Mucosa of stomach (tissue), 1 donor: ENCODE measurements around the gene FCGBP.
"Not testable (repeated sequence)": the region's sequence is repeated elsewhere in the genome, so short reads cannot be mapped to it uniquely, and the experiment has no call there.

Experiments used
- H3K27me3 ChIP-seq: one replicate; pipeline ENCODE4 v1.7.0; 2013; ENCODE audit warnings: mild to moderate bottlenecking, low read length; ENCODE audit not compliant: control insufficient read depth, insufficient read depth
- H3K36me3 ChIP-seq: one replicate; pipeline ENCODE4 v1.7.0; 2013; ENCODE audit warnings: low read length; ENCODE audit not compliant: control insufficient read depth, insufficient read depth
- H3K4me1 ChIP-seq: one replicate; pipeline ENCODE4 v1.7.0; 2013; ENCODE audit warnings: mild to moderate bottlenecking, low read length; ENCODE audit not compliant: control insufficient read depth, insufficient read depth
- H3K4me3 ChIP-seq: one replicate; pipeline ENCODE4 v1.7.0; 2013; ENCODE audit warnings: low read length
- H3K9ac ChIP-seq: one replicate; pipeline ENCODE4 v1.7.0; 2013; ENCODE audit warnings: mild to moderate bottlenecking, low read length, moderate library complexity
- H3K9me3 ChIP-seq: one replicate; pipeline ENCODE4 v1.7.0; 2013; ENCODE audit warnings: mild to moderate bottlenecking, low read length, moderate library complexity; ENCODE audit not compliant: control insufficient read depth
- donor health status: Pancreatic carcinoma.

The FCGBP gene

GRCh38 chr19:39893366-39894235, 40.8 kb downstream of the FCGBP start:
- H3K36me3 ChIP-seq, H3K27me3 ChIP-seq, H3K9ac ChIP-seq, H3K4me1 ChIP-seq, H3K9me3 ChIP-seq, H3K4me3 ChIP-seq: not testable (repeated sequence)

DNA sequence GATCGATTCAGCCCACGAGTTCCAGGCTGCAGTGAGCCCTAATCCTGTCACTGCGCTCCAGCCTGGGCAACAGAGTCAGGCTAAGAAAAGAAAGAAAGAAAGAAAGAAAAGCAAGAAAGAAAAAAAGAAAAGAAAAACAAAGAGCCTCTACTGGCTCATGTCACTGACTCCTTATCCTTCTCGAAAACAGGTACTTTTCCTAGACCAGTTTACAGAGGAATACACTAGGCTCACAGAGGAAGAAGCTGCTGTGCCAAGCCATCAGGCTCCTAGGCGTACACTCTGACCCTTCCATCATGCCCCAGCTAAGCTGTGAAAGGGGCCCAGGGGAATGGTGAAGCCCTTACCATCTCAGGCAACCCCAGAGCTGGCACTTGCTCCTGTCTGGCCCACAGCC, 41.9 kb downstream of the FCGBP start:
- H3K4me3 ChIP-seq = not testable (repeated sequence)

DNA sequence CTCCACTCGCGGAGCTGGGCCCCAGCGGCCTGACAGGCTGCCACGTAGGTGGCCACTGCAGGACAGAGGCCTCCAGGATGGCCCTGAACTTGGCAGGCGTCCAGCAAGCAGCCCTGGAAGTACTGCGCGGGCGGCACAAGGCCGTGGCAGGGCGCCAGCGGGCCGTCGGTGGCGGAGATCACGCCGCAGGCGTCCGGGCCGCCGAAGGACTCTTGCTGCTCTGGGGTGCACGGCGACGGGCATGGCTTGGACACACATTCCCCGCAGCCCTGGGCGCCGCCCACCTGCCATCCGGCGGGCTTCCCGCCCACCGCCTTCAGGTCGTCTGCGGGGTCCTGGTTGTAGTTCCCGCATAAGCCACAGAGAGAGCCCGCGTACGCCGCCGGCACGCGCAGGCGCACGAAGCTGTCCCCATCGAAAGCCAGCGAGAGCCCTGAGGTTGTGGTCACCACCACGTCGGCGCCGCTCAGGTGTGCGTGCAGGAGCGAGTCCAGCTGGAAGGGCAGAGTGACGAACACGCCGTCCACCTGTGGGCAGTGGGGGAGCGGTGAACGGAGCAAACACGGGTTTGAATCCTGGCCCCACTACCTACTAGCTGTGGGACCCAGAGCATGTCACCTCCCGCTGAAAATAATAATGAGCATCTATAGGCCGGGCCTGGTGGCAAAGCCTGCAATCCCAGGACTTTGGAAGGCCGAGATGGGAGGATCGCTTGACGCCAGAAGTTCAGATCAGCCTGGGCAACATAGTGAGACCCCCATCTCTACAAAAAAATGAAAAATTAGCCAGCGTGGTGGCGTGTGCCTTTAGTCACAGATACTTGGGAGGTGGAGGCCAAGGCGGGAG, 42.6 kb downstream of the FCGBP start:
- H3K9me3 ChIP-seq, H3K4me1 ChIP-seq, H3K4me3 ChIP-seq, H3K27me3 ChIP-seq, H3K36me3 ChIP-seq, H3K9ac ChIP-seq: not testable (repeated sequence)

More for the DNA sequence above, 41.9 kb downstream of the FCGBP start:
- not testable (repeated sequence) for H3K36me3 ChIP-seq, H3K27me3 ChIP-seq, H3K9me3 ChIP-seq, H3K4me1 ChIP-seq, H3K9ac ChIP-seq

DNA sequence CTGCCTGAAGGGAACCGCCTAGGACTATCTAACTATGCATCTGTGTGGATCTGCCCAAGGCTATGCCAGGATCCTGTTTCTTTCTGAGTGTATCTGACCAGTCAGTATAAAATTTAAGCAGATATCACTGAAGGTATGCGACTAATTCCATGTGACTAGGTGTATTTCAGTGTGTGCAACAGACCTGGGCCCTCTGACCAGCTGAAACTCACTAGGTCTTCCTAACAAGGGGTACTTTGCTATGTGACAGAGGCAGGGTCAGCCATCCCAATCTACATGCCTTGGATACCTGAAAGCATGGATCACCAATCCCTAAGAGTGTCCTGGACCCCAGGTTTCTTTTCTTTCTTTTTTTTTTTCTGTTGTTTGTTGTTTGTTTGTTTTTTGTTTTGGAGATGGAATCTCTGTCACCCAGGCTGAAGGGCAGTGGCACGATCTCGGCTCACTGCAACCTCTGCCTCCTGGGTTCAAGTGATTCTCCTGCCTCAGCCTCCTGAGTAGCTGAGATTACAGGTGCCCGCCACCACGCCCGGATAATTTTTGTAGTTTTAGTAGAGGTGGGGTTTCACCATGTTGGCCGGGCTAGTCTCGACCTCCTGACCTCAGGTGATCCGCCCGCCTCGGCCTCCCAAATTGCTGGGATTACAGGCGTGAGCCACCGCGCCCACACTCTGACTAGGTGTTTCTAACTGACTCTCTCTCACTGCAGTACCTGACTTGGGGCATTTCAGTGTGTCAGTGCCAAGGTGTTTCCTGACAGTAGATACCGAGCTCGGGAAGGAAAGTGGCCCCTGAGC, 43.5 kb downstream of the FCGBP start:
- Histone ChIP-seq H3K36me3 (peaks cover 4% of the 10 kb centered on the region), H3K9me3 (no peaks in the 10 kb centered on the region), H3K4me1 (no peaks in the 10 kb centered on the region), H3K4me3 (no peak overlapping the region), H3K27me3 (peaks cover 4% of the 10 kb centered on the region), H3K9ac (no peak overlapping the region)

GRCh38 chr19:39889872-39890754, 44.3 kb downstream of the FCGBP start:
- H3K4me1 ChIP-seq, H3K27me3 ChIP-seq, H3K4me3 ChIP-seq, H3K9ac ChIP-seq, H3K36me3 ChIP-seq, H3K9me3 ChIP-seq: not testable (repeated sequence)

DNA sequence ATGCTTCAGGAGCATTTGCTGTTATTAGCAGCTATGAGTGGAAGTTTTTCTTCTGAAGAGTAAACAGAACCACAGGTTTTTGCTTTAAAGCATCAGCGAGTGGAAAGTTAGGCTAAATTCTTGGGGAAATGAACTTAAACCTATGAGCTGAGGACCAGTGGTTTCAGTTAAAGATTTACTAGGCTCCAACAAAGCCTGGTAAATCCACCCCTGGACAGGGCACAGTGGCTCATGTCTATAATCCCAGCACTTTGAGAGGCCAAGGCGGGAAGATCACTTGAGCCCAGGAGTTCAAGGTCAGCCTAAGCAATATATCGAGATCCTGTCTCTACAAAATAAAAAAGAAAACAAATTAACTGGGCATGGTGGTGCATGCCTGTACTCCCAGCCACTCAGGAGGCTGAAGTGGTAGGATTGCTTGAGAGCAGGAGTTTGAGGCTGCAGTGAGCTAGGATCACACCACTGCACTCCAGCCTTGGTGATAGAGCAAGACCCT, 46.9 kb downstream of the FCGBP start:
- H3K36me3 ChIP-seq, H3K4me3 ChIP-seq, H3K9me3 ChIP-seq, H3K4me1 ChIP-seq, H3K27me3 ChIP-seq, H3K9ac ChIP-seq: not testable (repeated sequence)

DNA sequence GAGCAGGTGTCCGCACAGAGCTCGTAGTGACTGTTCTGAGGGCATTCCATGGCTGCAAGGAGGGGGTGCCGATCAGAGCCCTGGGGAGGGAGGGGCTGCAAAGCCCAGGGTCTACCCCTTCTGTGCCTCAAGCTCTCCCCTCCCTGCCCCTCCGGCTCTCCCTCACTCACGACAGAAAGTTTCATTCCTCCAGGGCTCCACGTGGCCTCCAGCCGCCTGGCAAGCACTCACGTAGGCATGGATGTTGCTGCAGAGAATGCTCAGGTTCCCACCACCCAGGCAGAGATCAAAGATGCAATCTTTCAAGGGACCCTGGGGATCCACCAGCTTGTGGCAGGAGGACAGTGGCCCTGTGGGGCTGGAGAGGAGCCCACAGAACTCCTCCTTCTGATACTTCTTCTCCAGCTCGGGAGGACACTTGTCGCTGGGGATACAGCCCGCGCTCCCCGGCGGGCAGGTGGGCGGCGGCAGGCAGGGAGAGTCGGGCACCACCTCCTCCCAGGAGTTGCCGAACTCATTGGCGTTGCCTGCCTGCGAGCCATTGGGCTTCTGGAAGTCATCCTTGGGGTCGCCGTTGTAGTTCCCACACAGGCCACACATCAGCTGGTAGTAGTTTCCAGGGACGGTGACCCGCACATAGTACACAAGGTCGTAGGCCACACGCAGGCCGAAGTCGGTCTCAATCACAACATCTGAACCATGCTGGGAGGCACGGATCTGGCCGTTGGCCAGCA, 48.4 kb downstream of the FCGBP start:
- H3K4me3 ChIP-seq, H3K9me3 ChIP-seq: not testable (repeated sequence)

DNA sequence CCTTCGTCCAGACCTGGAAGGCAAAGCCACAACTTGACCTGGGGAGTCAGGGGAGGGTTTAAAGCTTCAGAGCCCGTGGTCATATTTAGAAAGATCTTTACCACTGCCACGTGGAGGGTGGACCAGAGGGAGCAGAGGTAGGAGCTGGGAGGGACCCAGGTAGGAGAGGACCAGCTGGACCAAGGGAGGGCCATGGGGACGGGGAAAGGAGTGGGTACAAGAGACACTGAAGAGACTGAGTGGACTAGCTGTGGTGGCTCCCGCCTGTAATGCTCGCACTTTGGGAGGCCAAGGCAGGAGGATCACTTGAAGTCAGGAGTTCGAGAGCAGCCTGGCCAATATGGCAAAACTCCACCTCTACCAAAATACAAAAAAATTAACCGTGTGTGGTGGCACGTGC, 49.7 kb downstream of the FCGBP start:
- H3K9me3 ChIP-seq, H3K9ac ChIP-seq, H3K27me3 ChIP-seq, H3K4me1 ChIP-seq, H3K4me3 ChIP-seq, H3K36me3 ChIP-seq: not testable (repeated sequence)

More for the DNA sequence above, 48.4 kb downstream of the FCGBP start:
- not testable (repeated sequence) for H3K9ac ChIP-seq, H3K36me3 ChIP-seq, H3K27me3 ChIP-seq, H3K4me1 ChIP-seq
